SU-DHL-6 (cell line): ENCODE results near the gene KSR2.
A peak's percentile ranks its signal among the peaks of the same experiment; 100 is the strongest.

Source experiments
- EZH2phosphoT487 ChIP-seq: fragments of 200-600 bp; sonication (generic), shearing (Covaris generic); conservative IDR thresholded peaks from 2 replicates; pipeline ENCODE4 v1.6.1; 2018; ENCODE audit warnings: mild to moderate bottlenecking, antibody characterized with exemption, low read length, moderate library complexity, mixed read lengths
- TF ChIP-seq, protein P1 (sequence below): fragments of 200-600 bp; sonication (generic); IDR thresholded peaks from one replicate; pipeline ENCODE4 v1.5.1; 2017; ENCODE audit warnings: antibody characterized with exemption, mild to moderate bottlenecking, low read length, moderate library complexity; ENCODE audit not compliant: insufficient read depth, poor library complexity, severe bottlenecking

DNA sequence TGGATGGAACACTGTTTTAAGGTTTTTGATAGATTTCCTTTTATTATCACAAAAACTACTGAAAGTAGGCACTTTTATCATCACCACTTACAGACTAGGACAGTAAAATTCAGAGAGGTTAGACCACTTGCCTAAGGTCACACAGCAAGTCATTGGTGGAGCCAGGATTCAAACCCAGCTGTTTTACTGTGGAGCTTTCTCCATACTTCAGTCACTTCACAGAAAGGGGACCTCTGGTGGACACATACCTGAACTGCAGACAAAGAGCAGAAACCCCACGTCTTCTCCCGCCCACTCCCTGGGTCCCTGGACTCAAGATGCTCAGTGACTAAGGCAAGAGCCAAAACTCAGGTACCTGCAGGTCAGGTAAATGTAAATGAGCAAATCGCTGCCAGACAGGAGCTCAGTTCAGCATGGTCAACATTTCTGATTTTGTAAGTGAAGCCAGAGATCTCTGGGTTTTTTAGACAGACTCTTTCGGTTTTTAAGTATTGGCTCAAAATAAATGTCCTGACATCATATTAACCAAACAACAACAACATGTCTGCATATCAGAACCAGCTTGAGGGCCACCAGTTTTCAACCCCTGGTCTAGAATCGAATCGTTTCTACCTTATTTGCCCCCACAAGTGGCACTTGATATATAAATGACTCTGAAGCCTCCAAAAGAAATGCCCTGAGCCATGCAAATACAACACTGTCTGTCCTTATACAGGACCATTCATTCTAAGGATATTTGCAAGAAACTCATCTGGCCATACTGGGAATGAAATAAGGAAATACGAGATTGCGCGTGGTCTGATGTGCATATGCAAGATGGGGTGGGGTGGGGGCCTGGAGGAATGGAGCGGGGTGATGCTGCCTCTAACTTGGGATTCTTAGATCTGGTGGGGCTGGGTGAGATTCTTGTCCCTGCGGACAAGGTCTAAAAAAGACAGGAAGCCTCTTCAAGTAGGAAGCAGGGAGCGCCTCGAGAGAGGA, 110.9 kb downstream of the KSR2 start:
- TF ChIP-seq, protein P1, sequence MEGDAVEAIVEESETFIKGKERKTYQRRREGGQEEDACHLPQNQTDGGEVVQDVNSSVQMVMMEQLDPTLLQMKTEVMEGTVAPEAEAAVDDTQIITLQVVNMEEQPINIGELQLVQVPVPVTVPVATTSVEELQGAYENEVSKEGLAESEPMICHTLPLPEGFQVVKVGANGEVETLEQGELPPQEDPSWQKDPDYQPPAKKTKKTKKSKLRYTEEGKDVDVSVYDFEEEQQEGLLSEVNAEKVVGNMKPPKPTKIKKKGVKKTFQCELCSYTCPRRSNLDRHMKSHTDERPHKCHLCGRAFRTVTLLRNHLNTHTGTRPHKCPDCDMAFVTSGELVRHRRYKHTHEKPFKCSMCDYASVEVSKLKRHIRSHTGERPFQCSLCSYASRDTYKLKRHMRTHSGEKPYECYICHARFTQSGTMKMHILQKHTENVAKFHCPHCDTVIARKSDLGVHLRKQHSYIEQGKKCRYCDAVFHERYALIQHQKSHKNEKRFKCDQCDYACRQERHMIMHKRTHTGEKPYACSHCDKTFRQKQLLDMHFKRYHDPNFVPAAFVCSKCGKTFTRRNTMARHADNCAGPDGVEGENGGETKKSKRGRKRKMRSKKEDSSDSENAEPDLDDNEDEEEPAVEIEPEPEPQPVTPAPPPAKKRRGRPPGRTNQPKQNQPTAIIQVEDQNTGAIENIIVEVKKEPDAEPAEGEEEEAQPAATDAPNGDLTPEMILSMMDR = peak; percentile 54
- TF ChIP-seq EZH2phosphoT487 = no peak
